ENCODE data around the gene PCDHA1. TPM values are rescaled to one million over a fixed set of nuclear protein-coding genes. Genes with fewer than 3 reads are reported as not detected.

Gene PCDHA1

Small RNA genes lying within 50 kb of the gene (small RNA-seq; reads per million reads assigned to genes)
- gene AC010223.1 (ENCODE audit: low read depth) = not detected

Measured in mesenchymal stem cell (in vitro differentiated cells and primary cell).